HG03139 (cell line): ENCODE data around the gene MRNIP.

Experiments
- ATAC-seq: cut with Tn5 transposase; IDR thresholded peaks from one replicate; pipeline ENCODE4 v1.9.1; 2021; ENCODE audit not compliant: unreplicated experiment

The MRNIP gene

DNA sequence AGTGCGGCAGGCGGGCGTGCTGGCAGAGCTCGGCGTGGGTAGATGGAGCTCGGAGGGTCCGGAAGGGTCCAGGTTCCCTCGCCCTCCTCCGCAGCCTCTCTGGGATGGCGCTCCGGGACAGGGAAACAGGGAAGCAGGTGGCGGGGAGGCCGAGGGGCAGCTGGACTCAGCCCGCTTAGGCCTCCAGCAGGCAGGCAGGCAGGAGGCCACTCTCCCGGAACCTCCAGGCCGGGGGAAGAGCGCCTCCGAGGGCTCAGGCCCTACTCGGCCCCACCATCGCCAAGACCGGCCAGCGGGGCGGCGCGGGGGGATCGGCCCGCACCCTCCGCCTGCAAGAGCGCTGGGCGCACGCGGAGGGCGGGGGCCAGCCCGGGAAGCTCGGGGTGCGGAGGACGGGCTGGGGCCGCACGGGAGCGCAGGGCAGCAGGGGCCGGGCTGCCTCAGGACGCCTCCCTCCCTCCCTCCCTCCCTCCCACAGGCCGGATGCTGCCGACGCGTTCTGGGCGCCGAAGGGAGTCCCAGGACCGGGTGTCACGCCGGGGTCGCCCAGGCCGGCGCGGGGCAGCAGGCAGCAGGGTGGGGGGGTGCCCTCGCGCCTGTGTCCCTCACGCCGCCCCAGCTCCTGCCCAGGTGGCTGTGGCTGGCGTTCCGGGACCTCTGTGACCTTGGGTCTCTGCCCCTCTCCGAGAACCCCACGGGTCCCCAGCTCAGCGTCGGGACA, 52.9 kb downstream of the MRNIP start:
- ATAC-seq: peak; percentile 26

DNA sequence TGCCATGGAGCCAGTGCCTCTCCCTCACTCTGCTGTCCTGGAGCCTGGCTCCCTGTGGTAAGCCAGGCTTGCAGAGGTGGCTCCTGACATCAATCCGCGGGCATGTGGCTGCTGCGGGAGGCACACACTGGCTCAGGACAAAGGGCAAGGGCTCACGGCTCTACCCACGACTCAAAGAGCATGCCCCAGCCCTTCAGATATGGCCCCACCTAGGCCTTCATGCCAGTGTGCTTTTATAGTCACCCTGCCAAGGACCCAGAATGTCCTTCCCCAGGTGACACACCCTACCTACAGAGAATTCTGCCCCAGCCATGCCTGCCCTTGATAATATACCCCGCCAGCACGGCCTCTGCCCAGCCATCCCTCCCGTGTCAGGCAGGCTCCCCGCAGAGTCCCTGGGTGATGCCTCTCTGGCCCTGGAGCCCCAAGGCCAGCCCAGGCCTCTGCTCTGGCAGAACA, 53.5 kb downstream of the MRNIP start:
- no peak for ATAC-seq

DNA sequence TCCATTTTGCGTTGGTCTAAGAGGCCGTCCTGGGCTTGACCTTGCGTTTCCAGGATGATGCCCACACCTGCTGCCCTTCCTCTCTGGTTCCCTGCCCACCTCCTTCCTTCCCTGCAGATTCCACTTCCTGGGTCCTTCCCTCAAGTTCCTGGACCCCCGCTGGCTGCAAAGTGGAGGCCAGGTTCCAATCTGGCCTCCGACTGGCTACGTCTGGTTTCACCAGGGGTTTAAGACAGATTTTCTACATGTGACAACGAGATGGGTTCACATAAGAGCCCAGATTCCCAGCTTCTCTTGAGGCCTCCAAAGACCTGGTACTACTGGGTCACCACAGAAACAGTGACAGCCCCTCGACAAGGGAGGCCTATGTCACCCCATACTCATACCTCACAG, 54.1 kb downstream of the MRNIP start:
- ATAC-seq: no peak

DNA sequence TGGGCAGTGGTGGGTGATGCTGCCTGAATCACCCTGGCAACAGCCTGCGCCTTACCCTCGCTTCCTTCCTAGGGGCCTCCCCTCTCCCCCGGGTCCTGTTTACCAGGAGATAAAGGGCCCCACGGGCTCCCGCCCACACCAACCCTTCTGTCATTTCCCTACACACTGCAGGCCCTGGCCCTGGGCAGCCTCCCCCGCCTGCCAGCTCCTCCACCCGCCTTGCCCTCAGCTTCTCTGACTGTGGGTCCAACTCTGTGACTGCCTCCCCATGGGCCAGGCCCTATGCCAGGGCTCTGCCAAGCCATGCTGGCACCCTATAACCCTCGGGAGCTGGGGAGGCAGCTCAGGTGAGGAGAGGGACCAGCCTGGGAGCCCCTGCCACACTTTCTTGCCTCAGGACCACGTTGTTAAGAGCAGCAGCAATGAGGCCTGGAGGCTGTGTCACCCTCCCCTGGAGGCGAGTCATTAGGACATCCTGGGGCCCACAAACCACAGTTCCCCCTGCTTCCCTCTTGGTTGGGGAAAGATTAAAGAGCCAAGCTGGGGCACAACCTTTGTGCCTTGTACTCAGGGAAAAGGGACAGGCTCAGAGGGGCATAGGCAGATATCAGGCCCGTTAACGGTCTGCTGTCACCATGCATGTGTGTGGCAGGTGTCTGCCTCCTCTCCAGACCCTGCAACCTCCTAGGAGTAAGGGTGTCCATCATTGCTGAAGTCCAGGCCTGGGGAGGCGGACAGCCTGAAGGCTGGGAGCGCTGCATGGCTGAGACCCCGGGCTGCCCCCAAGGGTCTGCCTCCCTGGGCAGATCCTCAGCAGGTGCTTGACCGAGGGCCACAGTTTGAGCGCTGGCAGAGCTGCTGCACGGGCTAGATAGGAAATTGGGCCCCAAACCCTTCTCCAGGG, 54.7 kb downstream of the MRNIP start:
- ATAC-seq: no peak

DNA sequence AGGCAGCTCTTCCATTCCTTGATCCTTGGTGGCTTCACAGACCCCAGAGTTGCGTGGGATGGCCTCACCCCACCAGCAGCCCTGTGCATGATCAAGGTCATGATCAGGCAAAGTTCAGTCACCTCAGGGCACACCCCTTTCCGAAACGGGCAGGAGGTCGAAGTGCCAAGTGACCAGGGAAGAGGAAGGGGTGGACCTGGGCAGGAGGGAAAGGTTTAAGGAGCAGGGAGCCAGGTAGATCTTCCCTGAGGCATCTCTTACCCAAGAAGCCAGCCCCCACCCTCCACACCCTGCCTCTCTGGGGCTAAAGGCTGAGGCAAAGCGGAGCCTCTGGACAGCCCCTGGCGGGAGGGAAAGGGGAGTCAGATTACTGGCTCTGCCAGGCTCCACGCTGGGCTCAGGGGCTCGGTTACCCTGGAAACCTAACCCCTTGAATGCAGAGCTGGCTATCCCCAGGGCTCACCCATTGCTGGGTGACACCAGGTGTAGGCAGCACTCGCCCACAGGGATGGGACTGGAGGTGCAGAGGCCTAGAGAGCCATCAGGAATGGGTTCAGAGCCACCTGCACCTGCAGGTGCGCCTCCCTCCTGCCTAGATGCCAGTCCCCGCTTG, 55.6 kb downstream of the MRNIP start:
- no peak for ATAC-seq

DNA sequence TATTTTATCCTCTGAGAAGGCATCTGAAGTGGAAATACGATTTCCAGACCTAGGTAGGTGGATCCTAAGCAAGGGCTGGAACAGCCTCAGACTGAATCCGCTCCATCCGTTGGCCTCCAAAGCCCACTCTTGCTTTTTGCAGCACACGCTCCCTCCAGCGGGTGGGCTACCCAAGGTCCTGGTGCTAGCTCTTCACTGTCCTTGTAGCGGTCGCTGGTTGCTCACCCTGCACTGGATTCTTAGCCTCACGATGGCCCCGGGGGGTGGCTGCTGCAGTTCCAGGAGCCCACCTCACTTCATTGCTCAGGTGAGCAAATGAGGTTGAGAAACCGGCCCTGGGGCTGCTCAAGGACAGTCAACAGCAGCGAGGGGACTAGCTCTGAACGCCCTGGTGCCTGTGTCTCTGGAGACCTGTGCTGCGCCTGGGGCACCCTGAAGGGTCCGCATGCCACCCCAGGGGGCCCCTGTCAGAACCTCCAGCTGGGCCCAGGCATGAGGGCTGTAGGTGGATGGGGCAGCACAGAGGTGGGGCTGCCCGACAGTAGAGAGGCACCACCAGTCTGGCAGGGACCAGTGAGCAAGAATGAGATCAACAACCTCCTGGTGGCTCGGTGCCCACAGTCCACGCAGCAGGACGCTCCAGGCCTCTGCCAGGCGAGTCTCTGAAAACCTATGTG, 56.3 kb downstream of the MRNIP start:
- ATAC-seq: no peak

DNA sequence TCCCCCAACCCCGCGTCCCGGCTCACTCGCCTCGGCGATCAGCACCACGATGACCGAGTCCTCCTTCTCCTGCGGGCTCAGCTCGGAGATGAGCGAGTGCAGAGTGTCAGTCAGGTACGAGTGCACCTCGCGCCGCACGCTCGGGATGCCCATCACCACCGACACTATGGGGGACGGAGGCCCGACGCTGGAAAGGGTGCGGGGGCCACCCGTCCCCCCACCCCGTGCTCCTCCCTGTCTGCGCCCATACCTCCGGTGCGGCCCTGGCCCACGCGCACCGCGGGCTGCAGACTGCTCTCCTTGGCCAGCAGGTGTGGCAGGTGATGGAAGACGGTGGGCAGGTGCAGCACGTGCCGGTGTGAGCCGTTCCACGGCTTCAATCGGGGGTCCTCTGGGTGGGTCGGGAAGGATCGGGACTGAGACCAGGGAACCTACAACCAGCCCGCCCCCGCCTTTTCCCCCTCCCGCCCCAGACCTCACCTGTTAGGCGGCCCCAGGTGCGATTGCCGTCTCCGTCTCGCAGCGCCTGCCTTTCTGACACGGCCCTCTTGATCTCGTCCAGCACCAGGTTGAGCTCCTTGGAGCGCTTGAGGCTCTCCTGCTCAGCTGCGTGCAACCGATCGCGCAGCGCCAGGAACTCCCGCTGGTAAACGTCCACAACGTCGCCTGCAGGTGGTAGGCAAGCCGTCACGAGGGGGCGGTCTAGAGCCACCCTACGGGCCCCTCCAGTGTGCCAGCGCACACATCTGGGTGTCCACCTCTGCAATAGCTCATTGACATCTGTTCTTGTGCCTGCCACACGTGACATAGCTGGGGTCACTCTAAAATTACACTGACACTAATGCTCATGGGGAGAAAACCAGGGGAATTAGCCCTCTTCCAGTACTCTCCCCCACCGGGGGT, 57.1 kb downstream of the MRNIP start:
- no peak for ATAC-seq

DNA sequence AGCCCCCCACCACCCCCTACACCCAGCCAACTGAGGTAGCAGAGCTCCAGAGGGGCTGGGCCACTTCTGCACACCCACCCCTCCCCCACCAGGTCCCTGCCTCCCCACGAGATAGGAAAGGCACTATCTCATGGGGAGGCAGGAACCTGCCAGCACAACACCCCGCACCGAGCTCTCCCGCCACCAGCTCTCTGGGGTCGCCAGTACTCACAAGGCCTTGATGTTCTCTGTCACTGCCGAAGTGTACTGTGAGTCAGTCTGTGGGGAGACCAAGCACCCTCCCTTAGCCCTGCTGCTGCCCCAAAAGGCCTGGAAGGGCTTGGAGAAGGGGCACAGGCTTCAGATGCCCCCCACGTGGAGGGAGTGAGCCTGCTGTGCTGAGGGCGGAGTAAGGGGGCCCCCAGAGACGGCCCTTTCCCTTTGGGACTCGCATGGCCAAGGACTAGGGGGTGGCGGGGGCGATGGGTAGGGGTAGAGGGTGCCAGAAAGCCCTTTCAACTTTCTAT, 57.9 kb downstream of the MRNIP start:
- no peak for ATAC-seq

DNA sequence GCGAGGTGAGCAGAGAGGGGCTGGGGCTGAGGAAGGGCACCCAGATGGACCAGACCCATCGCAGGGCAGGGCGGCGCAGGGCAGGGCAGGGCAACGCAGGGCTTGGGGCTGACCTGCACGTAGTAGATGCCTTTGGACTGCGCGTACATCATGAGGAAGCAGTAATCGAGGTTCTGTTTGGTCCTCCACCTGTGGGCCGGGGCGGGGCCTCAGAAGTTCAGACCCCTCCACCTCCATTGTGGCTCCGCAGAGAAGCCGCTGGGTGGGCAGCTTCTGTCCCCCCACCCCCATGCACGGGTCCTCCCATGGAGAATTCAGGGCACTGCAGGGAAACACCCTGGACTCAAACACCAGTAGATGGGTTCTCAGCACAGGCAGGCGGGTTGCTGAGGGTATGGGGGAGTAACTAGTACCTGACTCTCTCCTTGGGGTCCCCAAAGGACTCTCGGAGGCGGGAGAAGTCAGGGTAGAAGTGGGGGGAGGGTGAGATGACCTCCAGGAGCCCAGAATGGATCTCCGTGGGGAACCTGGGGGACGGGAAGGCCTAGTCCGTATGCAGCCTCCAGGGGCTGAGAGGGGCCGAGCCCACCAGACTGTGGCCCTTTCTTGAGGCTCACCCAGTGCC, 58.4 kb downstream of the MRNIP start:
- no peak for ATAC-seq

DNA sequence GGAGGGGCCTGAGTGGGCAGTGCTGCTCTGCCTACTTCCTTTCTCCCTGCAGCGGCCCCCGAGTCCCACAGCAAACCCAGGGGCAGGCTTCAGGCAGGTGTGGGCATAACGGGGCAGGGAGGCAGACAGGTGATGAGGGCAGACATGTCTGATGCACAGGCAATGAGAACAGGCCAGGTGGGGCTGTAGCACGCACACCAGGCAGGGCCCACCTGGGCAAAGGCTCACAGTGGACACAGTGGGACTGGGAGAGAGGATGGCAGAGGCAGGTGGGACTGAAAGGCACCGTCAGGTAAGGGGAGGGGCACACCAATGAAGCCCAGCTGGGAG, 59.0 kb downstream of the MRNIP start:
- ATAC-seq: no peak

DNA sequence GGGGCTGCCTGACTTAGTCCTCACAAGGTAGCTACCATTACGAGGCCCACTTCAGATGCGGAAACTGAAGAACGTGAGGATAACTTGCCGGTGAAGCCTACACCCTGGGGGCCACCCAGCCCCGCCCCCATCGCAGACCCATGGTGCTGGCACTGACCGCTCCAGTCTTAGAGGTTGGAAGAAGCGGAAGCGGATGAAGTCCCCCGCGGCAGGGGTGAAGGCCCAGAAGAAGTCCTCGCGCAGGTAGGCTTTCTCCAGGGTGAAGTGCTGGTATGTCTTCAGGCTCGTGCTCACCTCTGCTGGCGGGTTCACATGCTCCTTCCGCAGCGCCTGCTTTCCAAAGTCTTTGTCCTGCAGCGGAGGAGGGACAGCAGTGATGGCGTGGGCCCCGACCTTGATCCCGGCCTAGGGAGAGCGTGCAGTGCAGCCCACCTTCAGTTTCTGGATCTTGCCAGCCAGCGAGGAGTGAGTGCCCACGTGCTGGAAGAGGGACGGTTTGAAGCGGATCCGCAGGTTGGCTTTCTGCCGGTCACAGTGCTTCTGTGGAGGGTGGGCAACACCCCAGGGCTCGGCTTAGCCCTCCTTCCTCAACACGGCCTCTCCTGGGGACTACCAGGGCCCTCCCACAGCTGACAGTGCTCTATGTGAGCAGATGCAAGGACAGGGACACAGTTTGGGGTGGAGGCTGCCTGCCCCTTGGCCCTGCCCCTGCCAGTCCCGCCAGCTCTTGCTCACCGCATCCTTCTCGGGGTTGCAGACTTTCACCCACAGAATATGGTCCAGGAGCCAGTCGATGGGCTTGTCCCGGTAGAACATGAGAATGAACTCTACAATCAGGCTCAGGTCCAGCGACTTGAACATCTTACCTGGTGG, 59.6 kb downstream of the MRNIP start:
- ATAC-seq: no peak

DNA sequence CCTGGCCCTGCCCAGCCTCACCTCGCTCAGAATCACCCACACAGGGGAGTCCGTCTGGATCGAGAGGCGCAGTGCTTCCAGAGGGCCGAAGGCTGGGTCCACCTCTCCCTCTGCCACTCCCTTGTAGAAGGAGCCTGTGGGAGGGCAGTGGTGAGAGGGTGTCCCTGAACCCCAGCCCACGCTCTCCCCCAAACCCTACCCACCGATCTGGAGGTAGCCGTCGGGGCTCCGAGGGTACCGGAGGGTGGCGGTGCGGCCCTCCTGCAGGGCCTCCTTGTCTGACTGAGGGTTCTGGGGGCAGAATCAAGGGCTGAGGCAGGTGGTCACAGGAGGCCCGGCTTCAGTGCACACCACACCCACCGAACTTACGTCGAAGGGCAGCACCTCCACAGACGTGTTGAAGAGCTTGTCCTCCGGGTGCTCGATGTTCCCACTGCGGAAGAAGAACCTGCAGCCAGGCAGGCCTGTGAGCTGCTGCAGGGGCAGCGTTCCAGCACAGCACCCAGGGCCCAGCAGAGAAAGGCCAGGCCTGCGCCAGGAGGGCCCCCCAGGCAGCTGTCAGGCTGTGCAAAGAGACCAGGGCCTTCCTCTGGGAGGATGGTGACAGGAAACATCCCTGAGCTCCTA, 60.4 kb downstream of the MRNIP start:
- no peak for ATAC-seq

DNA sequence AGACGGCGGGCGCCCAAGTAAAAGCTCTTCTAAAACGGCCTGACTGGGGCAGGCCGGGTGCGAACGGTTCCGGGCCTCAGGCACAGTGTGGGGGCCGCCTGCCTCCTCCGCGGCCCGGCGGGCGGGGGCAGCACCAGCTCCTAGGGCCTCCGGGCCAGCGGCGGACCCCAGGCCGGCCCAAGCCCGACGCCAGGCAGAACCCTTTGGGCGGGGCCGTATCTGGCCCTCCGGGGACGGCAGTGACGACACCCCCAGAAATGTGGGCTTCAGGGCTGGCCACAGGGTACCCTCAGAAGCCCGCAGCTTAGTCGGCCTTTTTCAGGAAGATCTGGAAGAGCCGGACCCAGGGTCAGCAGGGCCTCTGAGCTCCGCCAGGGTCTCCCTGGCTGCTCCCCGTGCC, 60.9 kb downstream of the MRNIP start:
- no peak for ATAC-seq

DNA sequence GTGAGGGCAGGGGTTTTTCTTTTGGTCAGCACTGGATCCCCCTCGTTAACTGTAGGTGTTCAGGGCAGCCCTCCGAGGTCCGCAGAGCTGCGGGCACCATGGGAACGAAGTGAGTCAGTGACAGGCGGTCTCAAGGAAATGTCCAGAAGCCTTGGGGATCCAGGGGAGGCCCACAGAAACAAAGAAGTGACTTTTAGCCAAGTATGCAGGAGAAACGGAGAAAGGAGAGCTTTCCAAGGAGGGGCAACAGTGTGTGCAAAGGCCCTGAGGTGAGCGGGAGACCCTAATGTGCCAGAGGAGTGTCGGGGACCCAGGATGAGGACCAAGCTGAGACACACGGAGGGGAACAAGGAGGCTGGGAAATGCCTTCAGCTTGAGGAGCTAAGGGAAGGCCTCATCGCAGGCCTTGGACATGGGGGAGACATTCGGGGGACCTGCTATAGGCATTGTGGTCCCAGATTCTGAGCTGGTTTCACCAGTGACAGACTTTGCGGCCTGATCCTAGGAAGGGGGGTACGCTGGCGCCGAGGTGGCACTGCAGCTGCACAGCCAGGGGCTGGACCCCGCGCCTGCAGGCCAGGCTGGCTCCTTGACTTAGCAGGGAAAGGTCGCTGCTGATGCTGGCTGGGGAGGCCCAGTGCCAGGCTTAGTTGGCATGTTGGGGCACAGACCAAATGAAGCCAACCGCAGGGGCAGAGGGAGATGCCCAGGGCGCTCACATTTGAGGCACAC, 61.6 kb downstream of the MRNIP start:
- ATAC-seq: no peak

DNA sequence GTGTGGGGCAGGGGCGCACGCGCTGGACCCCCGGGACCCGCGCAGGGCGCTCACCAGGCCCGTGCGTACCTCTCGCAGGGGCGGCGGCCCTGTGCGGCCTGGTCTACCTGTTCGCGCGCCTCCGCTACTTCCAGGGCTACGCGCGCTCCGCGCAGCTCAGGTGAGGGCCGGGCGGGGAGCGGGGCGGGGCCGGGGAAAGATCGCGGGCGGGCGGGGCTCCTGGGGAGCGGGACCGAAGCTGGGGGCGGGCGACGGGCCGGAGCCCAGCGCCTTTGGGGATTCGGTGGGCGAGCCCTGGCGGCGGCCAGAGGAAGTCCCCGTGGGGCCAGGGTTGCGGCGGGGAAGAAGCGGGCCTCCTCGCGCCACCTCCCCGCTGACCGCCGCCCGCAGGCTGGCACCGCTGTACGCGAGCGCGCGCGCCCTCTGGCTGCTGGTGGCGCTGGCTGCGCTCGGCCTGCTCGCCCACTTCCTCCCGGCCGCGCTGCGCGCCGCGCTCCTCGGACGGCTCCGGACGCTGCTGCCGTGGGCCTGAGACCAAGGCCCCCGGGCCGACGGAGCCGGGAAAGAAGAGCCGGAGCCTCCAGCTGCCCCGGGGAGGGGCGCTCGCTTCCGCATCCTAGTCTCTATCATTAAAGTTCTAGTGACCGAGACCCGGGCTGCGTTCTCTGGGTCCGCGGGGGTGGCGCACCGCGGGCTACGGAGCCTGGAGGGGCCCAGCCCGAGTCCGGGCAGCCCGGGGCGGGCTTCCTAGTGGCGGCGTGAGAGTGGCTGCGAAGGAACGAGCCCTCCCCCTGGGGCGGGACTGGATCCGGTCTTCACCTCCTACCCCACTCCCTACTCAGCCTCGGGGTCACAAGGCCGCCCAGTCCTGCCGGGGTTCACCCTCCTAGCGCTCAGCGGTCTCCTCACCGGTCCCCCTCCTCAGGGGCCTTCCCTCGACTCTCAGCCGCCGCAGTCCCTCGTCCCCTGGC, 62.5 kb downstream of the MRNIP start:
- ATAC-seq: peak; percentile 58

DNA sequence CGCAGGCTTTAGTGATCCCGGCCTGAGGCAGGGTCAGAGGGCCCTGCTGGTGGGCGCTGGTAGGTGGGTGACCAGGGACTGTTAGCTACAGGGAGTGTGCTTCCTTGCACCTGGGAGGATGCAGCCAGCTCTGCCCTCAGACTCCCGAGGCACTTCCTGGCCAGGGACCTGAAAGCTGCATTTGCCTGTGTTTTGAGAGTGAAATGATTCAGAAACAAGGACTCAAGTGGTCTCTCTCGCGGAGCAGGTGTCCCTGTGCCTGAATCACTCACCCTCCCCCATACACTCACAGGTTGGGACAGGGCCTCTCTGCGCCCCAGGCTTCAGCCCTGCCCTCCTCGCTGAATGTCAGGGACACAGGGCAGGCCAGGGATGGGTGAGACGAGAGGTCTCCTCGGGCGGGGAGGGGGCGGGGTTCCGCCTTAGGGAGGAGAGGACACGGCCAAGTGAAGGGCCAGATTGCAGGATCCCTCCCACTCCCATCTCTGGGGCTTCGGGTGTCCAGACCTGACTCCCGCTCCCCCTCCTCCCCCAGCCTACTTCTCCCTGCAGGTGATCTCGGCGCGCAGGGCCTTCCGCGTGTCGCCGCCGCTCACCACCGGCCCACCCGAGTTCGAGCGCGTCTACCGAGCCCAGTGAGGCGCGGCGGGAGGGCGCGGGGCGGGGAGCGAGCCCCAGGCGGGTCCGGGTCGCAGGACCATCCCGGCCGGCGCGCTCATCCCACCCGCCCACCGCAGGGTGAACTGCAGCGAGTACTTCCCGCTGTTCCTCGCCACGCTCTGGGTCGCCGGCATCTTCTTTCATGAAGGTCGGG, 63.4 kb downstream of the MRNIP start:
- ATAC-seq: no peak
